Vagina (tissue), 2 donors: ENCODE measurements around the gene SLC39A11.

Source experiments
- POLR2A ChIP-seq, 2 donors: fragments of 450-650 bp; IDR thresholded peaks; one replicate each; pipeline ENCODE4 v1.6.1; 2017; ENCODE audit warnings: antibody characterized with exemption in 2 of 2, mild to moderate bottlenecking in 2 of 2, moderate library complexity in 2 of 2
- TF ChIP-seq, protein P1 (sequence below), 3 experiments: fragments of 450-650 bp in 2 of 3; fragments of 200-600 bp in 1 of 3; sonication (generic) in 1 of 3; IDR thresholded peaks; one replicate each; pipeline ENCODE4 v1.5.1; 2017 to 2019; ENCODE audit warnings: antibody characterized with exemption in 3 of 3, mild to moderate bottlenecking in 2 of 3, moderate library complexity in 2 of 3

DNA sequence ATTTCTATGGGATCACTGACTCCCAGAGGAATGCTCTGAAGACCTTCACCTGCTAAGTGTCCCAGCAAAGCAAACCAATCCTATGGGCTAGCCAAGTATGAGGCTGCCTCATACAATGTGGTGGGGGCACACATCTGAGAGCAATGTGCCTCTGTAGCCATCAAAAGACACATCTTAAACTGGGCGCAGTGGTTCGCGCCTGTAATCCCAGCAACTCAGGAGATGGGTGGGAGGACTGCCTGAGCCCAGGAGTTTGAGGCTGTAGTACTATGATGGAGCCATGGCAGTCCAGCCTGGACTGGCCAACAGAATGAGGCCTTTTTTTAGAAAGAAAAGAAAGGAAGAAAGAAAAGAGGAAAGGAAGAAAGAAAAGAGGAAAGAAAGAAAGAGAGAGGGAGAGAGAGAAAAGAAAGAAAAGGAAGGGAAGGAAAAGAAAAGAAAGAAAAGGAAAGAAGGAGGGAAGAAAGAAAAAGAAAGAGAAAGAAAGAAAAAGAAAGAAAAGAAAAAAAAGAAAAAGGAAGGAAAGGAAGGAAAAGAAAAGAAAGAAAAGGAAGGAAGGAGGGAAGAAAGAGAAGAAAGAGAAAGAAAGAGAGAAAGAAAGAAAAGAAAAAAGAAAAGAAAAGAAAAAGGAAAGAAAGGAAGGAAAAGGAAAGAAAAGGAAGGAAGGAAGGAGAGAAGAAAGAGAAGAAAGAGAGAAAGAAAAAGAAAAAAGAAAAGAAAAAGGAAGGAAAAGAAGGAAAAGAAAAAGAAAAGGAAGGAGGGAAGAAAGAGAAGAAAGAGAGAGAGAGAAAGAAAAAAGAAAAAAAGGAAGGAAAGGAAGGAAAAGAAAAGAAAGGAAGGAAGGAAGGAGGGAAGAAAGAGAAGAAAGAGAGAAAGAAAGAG lies 430.3 kb downstream of the SLC39A11 start:
- TF ChIP-seq, protein P1, sequence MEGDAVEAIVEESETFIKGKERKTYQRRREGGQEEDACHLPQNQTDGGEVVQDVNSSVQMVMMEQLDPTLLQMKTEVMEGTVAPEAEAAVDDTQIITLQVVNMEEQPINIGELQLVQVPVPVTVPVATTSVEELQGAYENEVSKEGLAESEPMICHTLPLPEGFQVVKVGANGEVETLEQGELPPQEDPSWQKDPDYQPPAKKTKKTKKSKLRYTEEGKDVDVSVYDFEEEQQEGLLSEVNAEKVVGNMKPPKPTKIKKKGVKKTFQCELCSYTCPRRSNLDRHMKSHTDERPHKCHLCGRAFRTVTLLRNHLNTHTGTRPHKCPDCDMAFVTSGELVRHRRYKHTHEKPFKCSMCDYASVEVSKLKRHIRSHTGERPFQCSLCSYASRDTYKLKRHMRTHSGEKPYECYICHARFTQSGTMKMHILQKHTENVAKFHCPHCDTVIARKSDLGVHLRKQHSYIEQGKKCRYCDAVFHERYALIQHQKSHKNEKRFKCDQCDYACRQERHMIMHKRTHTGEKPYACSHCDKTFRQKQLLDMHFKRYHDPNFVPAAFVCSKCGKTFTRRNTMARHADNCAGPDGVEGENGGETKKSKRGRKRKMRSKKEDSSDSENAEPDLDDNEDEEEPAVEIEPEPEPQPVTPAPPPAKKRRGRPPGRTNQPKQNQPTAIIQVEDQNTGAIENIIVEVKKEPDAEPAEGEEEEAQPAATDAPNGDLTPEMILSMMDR (IDR thresholded peaks at IDR 0.05): no peak
- TF ChIP-seq POLR2A (IDR thresholded peaks at IDR 0.05): no peak
